VCaP (cell line): ENCODE data around the gene RAB3GAP1.

Source experiments
- H3K27ac ChIP-seq: fragments of 450-650 bp; 2 replicates; pipeline ENCODE4 v1.5.1; 2017
- TF ChIP-seq, protein P1 (sequence below): fragments of 450-650 bp; conservative IDR thresholded peaks from 2 replicates; pipeline ENCODE4 v1.5.1; 2017; ENCODE audit warnings: mild to moderate bottlenecking, moderate library complexity

Gene RAB3GAP1

DNA sequence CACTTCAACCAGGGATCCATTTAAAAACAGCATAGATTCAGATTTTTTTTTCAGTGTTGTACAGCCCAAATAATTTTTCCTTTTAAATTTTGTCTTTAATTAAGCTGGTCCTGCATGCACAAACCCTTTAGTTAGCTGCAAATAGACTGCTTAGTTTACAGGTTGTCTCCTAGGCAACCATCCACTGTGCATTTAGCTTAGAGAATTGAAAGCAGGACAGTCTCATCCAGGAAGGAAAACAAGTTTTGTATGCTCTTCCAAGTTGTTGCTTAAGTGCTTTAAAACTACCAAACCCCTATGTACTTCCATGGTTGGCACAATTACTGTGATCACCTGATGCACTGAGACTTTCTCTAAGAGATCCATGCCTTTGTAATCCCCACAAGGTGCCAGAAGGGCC, 4.8 kb upstream of the RAB3GAP1 start, which contains the start of gene MAP3K19:
Gene MAP3K19 (minus strand): TSS at position 148 of the 400 bp plus-strand sequence. CDS start 22,800 bp downstream, outside the sequence.
- TF ChIP-seq, protein P1, sequence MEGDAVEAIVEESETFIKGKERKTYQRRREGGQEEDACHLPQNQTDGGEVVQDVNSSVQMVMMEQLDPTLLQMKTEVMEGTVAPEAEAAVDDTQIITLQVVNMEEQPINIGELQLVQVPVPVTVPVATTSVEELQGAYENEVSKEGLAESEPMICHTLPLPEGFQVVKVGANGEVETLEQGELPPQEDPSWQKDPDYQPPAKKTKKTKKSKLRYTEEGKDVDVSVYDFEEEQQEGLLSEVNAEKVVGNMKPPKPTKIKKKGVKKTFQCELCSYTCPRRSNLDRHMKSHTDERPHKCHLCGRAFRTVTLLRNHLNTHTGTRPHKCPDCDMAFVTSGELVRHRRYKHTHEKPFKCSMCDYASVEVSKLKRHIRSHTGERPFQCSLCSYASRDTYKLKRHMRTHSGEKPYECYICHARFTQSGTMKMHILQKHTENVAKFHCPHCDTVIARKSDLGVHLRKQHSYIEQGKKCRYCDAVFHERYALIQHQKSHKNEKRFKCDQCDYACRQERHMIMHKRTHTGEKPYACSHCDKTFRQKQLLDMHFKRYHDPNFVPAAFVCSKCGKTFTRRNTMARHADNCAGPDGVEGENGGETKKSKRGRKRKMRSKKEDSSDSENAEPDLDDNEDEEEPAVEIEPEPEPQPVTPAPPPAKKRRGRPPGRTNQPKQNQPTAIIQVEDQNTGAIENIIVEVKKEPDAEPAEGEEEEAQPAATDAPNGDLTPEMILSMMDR, result no peak
- H3K27ac ChIP-seq, result no peak within 1 kb of the TSS; the same call in 1 of the 2 replicates

DNA sequence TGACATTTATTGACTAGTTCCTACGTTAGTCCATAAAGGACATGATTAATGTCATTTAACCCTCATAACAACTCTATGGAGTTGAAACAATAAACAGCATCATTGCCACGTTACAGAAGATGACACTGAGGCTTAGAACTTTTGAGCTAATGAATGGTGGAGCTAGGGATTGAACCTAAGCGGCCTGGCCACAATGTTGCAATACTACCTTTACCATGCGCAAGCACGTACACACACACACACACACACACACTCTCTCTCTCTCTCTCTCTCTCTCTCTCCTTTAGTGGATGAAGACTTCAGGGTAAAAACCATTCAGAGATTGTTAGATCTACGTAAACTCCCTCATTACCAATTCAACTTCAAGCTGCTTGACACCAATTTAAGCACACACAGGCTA, 4.0 kb upstream of the RAB3GAP1 start:
- TF ChIP-seq, protein P1, result no peak
- no peak overlapping the region for H3K27ac ChIP-seq

DNA sequence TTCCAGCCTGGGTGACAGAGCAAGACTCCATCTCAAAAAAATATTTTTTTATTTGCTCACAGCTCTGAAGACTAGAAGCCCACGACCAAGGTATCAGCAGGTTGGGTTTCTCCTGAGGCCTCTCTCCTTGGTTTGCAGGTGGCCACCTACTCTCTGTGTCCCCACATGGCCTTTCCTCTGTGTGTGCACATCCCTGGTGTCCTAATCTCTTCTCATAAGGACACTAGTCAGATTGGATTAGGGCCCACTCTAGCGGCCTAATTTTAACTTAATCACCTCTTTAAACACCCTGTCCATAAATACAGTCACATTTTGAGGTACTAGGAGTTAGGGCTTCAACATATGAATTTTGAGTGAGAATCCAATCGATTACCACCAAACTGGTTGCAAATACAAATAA, 2.0 kb upstream of the RAB3GAP1 start:
- H3K27ac ChIP-seq, result no peak overlapping the region
- TF ChIP-seq, protein P1, result no peak

DNA sequence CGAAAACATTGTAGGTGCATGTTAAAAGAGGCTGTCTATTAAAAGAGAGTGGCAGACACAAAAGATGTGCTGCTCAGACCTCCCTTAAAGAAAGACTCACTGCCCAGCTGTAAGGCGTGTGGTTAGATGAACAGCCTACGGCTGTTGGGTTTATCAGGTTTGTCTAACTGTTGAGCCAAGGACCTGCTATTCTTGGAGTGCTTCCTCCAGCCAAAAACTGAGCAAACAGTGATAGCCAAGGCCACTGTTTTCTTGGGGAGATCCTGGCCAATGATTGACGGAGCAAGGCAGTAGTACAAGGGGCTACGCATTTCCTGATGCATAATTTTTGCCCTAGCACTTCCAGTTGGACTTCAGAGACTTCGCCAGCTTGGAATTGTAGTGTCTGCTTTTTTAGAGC, 1.4 kb upstream of the RAB3GAP1 start:
- no peak overlapping the region for H3K27ac ChIP-seq
- TF ChIP-seq, protein P1, result no peak

DNA sequence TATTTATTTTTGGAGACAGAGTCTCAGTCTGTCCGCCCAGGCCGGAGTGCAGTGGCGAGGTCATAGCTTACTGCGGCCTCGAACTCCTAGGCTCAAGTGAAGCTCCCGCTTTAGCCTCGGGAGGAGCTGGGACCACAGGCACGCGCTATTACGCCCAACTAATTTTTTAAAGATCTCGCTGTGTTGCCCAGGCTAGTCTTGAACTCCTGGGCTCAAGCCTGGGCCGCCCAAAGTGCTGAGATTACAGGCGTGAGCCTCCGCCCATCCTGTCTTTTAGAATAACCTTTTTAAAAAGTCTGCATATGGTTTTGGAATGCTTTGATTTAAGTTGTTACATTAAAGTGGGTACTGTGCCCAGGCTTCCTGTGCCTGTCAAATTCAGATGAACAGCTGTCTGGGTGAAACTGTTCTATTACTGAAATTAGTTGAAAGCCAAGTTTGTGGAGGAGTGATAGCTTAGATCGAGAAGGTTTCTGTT, 944 bp downstream of the RAB3GAP1 start:
- peak overlapping the region; percentile 84 for H3K27ac ChIP-seq
- TF ChIP-seq, protein P1, result no peak

DNA sequence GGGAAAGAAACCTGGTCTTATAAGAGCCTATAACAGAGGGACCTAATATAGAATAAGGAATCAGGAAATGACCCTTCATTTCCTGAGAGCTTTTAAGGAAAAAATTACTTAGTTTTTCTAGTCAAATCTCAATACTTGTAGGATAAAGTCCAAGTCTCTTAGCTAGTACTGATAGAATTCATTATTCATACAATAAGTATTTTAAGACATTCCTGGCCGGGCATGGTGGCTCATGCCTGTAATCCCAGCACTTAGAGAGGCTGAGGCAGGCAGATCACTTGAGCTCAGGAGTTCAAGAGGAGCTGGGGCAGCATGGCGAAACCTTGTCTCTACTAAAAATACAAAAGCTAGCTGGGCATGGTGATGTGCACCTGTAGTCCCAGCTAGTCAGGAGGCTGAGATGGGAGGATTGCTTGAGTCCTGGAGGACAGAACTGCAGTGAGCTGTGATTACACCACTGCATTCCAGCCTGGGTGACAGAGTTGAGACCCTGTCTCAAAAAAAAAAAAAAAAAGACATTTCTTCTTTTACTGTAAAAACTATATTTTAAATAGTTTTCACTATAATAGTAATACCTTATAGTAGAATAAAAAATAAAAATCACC, 3.2 kb downstream of the RAB3GAP1 start:
- no peak overlapping the region for H3K27ac ChIP-seq
- TF ChIP-seq, protein P1, result no peak

DNA sequence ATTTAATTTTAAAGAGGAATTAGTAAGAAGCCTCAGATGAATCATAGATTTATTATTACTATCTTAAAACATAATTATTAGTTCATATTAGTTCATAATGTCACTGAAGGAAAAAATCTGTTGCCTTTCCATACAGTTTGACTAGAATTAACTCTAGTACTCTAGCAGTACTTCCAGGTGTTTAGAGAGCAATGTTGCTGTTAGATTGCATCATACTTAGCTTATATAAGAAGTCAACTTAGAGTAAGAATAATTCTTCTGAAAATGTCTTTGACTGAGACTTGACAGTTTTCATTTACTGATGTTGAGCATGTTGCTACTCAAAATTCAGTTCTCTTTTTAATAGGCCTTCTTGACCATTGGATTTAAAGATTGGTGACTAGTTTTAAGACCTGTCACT, 4.7 kb downstream of the RAB3GAP1 start:
- H3K27ac ChIP-seq, result no peak overlapping the region
- TF ChIP-seq, protein P1, result no peak
